Stimulated activated effector memory CD8-positive, alpha-beta T cell treated with anti-CD3 and anti-CD28 coated beads, Interleukin-12 subunit alpha, Interleukin-12 subunit beta, amount 100 ng/mL, for 72 hours (primary cell): ENCODE data around the gene SPRY4.
"Not testable (repeated sequence)": the region's sequence is repeated elsewhere in the genome, so short reads cannot be mapped to it uniquely, and the experiment has no call there.

ENCODE experiments used
- ATAC-seq: fragments of 150-1000 bp; cut with Tn5 transposase; 2 replicates; pipeline ENCODE4 v1.10.0; 2021
- DNase-seq, 2 donors: peaks; one replicate each; pipeline ENCODE4 v3.0.0; 2021 to 2022; ENCODE audit warnings: low spot score in 2 of 2
- H3K27ac Mint-ChIP-seq: one replicate; pipeline ENCODE4 v1.8.0; 2022; ENCODE audit warnings: mild to moderate bottlenecking, mixed read lengths
- H3K36me3 Mint-ChIP-seq: one replicate; pipeline ENCODE4 v1.8.0; 2022; ENCODE audit warnings: mild to moderate bottlenecking, mixed read lengths
- H3K4me1 Mint-ChIP-seq: one replicate; pipeline ENCODE4 v1.8.0; 2022; ENCODE audit warnings: mixed read lengths
- H3K4me3 Mint-ChIP-seq: one replicate; pipeline ENCODE4 v1.8.0; 2022; ENCODE audit warnings: mild to moderate bottlenecking, mixed read lengths
- H3K9me3 Mint-ChIP-seq: one replicate; pipeline ENCODE4 v1.8.0; 2022; ENCODE audit warnings: mixed read lengths

SPRY4 gene

GRCh38 chr5:142324871-142325724 lies at the start of gene SPRY4:
Gene SPRY4 (minus strand): TSS chr5:142325021. CDS start chr5:142315108, 9,913 bp downstream.
- peaks cover 45% of the 10 kb centered on the region for H3K4me1 Mint-ChIP-seq
- DNase-seq (peak; percentile 78 to 93), ATAC-seq (peak; percentile 90)
- no peaks in the 10 kb centered on the region for H3K9me3 Mint-ChIP-seq
- H3K27ac Mint-ChIP-seq, result peak within 1 kb of the TSS; percentile 63
- H3K4me3 Mint-ChIP-seq, result peak within 1 kb of the TSS; percentile 86
- peaks cover 6% of the 10 kb centered on the region for H3K36me3 Mint-ChIP-seq

- H3K4me3 Mint-ChIP-seq, result no peak overlapping the region
- H3K36me3 Mint-ChIP-seq, result no peaks in the 10 kb centered on the region
- H3K9me3 Mint-ChIP-seq, result no peaks in the 10 kb centered on the region
- no peak for DNase-seq
- H3K27ac Mint-ChIP-seq, result no peak overlapping the region
- H3K4me1 Mint-ChIP-seq, result peaks cover 18% of the 10 kb centered on the region
- no peak for ATAC-seq
These were observed 43.7 kb upstream of the SPRY4 start for GRCh38 chr5:142368529-142368928.

GRCh38 chr5:142366007-142366406 lies 41.2 kb upstream of the SPRY4 start:
- DNase-seq (no peak), ATAC-seq (no peak)
- Mint-ChIP-seq H3K27ac (no peak overlapping the region), H3K4me3 (no peak overlapping the region), H3K36me3 (no peaks in the 10 kb centered on the region), H3K4me1 (peaks cover 25% of the 10 kb centered on the region), H3K9me3 (no peaks in the 10 kb centered on the region)

GRCh38 chr5:142364251-142365145 lies 39.7 kb upstream of the SPRY4 start:
- Mint-ChIP-seq H3K36me3 (no peaks in the 10 kb centered on the region), H3K4me3 (no peak overlapping the region), H3K9me3 (no peaks in the 10 kb centered on the region), H3K27ac (no peak overlapping the region), H3K4me1 (peaks cover 39% of the 10 kb centered on the region)
- DNase-seq, result no peak
- ATAC-seq, result no peak

- Mint-ChIP-seq H3K4me3 (no peak overlapping the region), H3K27ac (no peak overlapping the region), H3K36me3 (no peaks in the 10 kb centered on the region), H3K4me1 (peaks cover 39% of the 10 kb centered on the region), H3K9me3 (no peaks in the 10 kb centered on the region)
- no peak for DNase-seq
- no peak for ATAC-seq
These were observed 38.8 kb upstream of the SPRY4 start for GRCh38 chr5:142363619-142363963.

GRCh38 chr5:142362193-142362592 lies 37.4 kb upstream of the SPRY4 start:
- DNase-seq, ATAC-seq, H3K36me3 Mint-ChIP-seq, H3K9me3 Mint-ChIP-seq, H3K27ac Mint-ChIP-seq, H3K4me3 Mint-ChIP-seq: not testable (repeated sequence)
- peaks cover 48% of the 10 kb centered on the region for H3K4me1 Mint-ChIP-seq

GRCh38 chr5:142360607-142361120 lies 35.8 kb upstream of the SPRY4 start:
- DNase-seq (no peak), ATAC-seq (no peak)
- H3K27ac Mint-ChIP-seq, result no peak overlapping the region

GRCh38 chr5:142360051-142360498 lies 35.3 kb upstream of the SPRY4 start:
- peaks cover 44% of the 10 kb centered on the region for H3K4me1 Mint-ChIP-seq
- ATAC-seq (no peak), DNase-seq (no peak)

More at GRCh38 chr5:142360607-142361120, 35.8 kb upstream of the SPRY4 start:
- Mint-ChIP-seq H3K4me1 (peaks cover 46% of the 10 kb centered on the region), H3K36me3 (peaks cover 17% of the 10 kb centered on the region), H3K9me3 (no peaks in the 10 kb centered on the region), H3K4me3 (no peak overlapping the region)

GRCh38 chr5:142358648-142359047 lies 33.8 kb upstream of the SPRY4 start:
- H3K27ac Mint-ChIP-seq, result peak overlapping the region; percentile 95
- H3K36me3 Mint-ChIP-seq, result peaks cover 17% of the 10 kb centered on the region
- H3K4me3 Mint-ChIP-seq, result no peak overlapping the region
- no peak for ATAC-seq
- H3K9me3 Mint-ChIP-seq, result no peaks in the 10 kb centered on the region
- H3K4me1 Mint-ChIP-seq, result peaks cover 44% of the 10 kb centered on the region
- no peak for DNase-seq

More at GRCh38 chr5:142360051-142360498, 35.3 kb upstream of the SPRY4 start:
- H3K27ac Mint-ChIP-seq, result no peak overlapping the region
- H3K4me3 Mint-ChIP-seq, result no peak overlapping the region
- peaks cover 17% of the 10 kb centered on the region for H3K36me3 Mint-ChIP-seq
- no peaks in the 10 kb centered on the region for H3K9me3 Mint-ChIP-seq

- Mint-ChIP-seq H3K36me3 (peaks cover 17% of the 10 kb centered on the region), H3K27ac (peak overlapping the region; percentile 95), H3K4me1 (peaks cover 44% of the 10 kb centered on the region), H3K9me3 (no peaks in the 10 kb centered on the region), H3K4me3 (peak overlapping the region; percentile 69)
- DNase-seq, result no peak
- ATAC-seq, result no peak
These were observed 33.3 kb upstream of the SPRY4 start for GRCh38 chr5:142358121-142358520.

GRCh38 chr5:142357469-142358090 lies 32.8 kb upstream of the SPRY4 start:
- Mint-ChIP-seq H3K9me3 (no peaks in the 10 kb centered on the region), H3K4me3 (peak overlapping the region; percentile 69), H3K27ac (peak overlapping the region; percentile 95), H3K4me1 (peaks cover 39% of the 10 kb centered on the region), H3K36me3 (peaks cover 17% of the 10 kb centered on the region)
- no peak for DNase-seq
- ATAC-seq, result no peak

GRCh38 chr5:142356716-142357468 lies 32.1 kb upstream of the SPRY4 start:
- peaks cover 17% of the 10 kb centered on the region for H3K36me3 Mint-ChIP-seq
- H3K4me1 Mint-ChIP-seq, result peaks cover 37% of the 10 kb centered on the region
- H3K9me3 Mint-ChIP-seq, result no peaks in the 10 kb centered on the region
- H3K4me3 Mint-ChIP-seq, result peak overlapping the region; percentile 69
- ATAC-seq (peak; percentile 93), DNase-seq (peak; percentile 90 to 96)
- H3K27ac Mint-ChIP-seq, result peak overlapping the region; percentile 95

GRCh38 chr5:142356349-142356715 lies 31.5 kb upstream of the SPRY4 start:
- ATAC-seq (no peak), DNase-seq (no peak)
- H3K4me3 Mint-ChIP-seq, result peak overlapping the region; percentile 69
- H3K36me3 Mint-ChIP-seq, result peaks cover 17% of the 10 kb centered on the region
- peaks cover 37% of the 10 kb centered on the region for H3K4me1 Mint-ChIP-seq
- no peaks in the 10 kb centered on the region for H3K9me3 Mint-ChIP-seq
- peak overlapping the region; percentile 95 for H3K27ac Mint-ChIP-seq

- H3K36me3 Mint-ChIP-seq, result peaks cover 17% of the 10 kb centered on the region
- peaks cover 18% of the 10 kb centered on the region for H3K4me1 Mint-ChIP-seq
- no peak overlapping the region for H3K27ac Mint-ChIP-seq
- peaks cover 2% of the 10 kb centered on the region for H3K9me3 Mint-ChIP-seq
- DNase-seq, result no peak
- ATAC-seq, result no peak
- H3K4me3 Mint-ChIP-seq, result no peak overlapping the region
These were observed 28.3 kb upstream of the SPRY4 start for GRCh38 chr5:142353071-142353472.
